Measurements from ENCODE around the gene APLF. TPM values are rescaled to one million over a fixed set of nuclear protein-coding genes. Genes with fewer than 3 reads are reported as not detected.

Gene APLF
- total and polyA plus RNA-seq, 2 of the 8 experiments (the other 6 are each of a cell fraction or from before 2014, with no cell fraction given), result 4.4 to 7.3 TPM

DNA sequence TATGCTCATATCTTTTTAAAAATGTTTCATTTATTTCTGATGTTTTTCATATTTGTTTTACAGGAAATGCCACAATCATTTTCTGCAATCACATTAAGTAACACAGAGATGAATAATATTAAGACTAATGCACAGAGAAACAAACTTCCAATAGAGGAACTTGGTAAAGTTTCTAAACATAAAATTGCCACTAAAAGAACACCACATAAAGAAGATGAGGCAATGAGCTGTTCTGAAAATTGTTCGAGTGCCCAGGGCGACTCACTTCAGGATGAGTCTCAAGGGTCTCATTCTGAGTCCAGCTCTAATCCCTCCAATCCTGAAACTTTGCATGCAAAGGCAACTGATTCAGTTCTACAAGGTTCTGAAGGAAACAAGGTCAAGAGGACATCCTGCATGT, 70.4 kb downstream of the APLF start (continued):
- TF ChIP-seq, protein P1, sequence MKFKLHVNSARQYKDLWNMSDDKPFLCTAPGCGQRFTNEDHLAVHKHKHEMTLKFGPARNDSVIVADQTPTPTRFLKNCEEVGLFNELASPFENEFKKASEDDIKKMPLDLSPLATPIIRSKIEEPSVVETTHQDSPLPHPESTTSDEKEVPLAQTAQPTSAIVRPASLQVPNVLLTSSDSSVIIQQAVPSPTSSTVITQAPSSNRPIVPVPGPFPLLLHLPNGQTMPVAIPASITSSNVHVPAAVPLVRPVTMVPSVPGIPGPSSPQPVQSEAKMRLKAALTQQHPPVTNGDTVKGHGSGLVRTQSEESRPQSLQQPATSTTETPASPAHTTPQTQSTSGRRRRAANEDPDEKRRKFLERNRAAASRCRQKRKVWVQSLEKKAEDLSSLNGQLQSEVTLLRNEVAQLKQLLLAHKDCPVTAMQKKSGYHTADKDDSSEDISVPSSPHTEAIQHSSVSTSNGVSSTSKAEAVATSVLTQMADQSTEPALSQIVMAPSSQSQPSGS (IDR thresholded peaks at IDR 0.05; ENCODE audit: low read length), result no peak
- TF ChIP-seq, protein P2, sequence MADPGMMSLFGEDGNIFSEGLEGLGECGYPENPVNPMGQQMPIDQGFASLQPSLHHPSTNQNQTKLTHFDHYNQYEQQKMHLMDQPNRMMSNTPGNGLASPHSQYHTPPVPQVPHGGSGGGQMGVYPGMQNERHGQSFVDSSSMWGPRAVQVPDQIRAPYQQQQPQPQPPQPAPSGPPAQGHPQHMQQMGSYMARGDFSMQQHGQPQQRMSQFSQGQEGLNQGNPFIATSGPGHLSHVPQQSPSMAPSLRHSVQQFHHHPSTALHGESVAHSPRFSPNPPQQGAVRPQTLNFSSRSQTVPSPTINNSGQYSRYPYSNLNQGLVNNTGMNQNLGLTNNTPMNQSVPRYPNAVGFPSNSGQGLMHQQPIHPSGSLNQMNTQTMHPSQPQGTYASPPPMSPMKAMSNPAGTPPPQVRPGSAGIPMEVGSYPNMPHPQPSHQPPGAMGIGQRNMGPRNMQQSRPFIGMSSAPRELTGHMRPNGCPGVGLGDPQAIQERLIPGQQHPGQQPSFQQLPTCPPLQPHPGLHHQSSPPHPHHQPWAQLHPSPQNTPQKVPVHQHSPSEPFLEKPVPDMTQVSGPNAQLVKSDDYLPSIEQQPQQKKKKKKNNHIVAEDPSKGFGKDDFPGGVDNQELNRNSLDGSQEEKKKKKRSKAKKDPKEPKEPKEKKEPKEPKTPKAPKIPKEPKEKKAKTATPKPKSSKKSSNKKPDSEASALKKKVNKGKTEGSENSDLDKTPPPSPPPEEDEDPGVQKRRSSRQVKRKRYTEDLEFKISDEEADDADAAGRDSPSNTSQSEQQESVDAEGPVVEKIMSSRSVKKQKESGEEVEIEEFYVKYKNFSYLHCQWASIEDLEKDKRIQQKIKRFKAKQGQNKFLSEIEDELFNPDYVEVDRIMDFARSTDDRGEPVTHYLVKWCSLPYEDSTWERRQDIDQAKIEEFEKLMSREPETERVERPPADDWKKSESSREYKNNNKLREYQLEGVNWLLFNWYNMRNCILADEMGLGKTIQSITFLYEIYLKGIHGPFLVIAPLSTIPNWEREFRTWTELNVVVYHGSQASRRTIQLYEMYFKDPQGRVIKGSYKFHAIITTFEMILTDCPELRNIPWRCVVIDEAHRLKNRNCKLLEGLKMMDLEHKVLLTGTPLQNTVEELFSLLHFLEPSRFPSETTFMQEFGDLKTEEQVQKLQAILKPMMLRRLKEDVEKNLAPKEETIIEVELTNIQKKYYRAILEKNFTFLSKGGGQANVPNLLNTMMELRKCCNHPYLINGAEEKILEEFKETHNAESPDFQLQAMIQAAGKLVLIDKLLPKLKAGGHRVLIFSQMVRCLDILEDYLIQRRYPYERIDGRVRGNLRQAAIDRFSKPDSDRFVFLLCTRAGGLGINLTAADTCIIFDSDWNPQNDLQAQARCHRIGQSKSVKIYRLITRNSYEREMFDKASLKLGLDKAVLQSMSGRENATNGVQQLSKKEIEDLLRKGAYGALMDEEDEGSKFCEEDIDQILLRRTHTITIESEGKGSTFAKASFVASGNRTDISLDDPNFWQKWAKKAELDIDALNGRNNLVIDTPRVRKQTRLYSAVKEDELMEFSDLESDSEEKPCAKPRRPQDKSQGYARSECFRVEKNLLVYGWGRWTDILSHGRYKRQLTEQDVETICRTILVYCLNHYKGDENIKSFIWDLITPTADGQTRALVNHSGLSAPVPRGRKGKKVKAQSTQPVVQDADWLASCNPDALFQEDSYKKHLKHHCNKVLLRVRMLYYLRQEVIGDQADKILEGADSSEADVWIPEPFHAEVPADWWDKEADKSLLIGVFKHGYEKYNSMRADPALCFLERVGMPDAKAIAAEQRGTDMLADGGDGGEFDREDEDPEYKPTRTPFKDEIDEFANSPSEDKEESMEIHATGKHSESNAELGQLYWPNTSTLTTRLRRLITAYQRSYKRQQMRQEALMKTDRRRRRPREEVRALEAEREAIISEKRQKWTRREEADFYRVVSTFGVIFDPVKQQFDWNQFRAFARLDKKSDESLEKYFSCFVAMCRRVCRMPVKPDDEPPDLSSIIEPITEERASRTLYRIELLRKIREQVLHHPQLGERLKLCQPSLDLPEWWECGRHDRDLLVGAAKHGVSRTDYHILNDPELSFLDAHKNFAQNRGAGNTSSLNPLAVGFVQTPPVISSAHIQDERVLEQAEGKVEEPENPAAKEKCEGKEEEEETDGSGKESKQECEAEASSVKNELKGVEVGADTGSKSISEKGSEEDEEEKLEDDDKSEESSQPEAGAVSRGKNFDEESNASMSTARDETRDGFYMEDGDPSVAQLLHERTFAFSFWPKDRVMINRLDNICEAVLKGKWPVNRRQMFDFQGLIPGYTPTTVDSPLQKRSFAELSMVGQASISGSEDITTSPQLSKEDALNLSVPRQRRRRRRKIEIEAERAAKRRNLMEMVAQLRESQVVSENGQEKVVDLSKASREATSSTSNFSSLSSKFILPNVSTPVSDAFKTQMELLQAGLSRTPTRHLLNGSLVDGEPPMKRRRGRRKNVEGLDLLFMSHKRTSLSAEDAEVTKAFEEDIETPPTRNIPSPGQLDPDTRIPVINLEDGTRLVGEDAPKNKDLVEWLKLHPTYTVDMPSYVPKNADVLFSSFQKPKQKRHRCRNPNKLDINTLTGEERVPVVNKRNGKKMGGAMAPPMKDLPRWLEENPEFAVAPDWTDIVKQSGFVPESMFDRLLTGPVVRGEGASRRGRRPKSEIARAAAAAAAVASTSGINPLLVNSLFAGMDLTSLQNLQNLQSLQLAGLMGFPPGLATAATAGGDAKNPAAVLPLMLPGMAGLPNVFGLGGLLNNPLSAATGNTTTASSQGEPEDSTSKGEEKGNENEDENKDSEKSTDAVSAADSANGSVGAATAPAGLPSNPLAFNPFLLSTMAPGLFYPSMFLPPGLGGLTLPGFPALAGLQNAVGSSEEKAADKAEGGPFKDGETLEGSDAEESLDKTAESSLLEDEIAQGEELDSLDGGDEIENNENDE (IDR thresholded peaks at IDR 0.05; ENCODE audit: insufficient replicate concordance, low read length), result no peak
